Muscle layer of colon (tissue), 2 donors: ENCODE results near the gene CCHCR1.
"Not testable (repeated sequence)": the region's sequence is repeated elsewhere in the genome, so short reads cannot be mapped to it uniquely, and the experiment has no call there.

Experiments
- H3K27ac ChIP-seq: one replicate; pipeline ENCODE4 v1.7.0; 2013; ENCODE audit warnings: low read depth, mild to moderate bottlenecking, low read length, moderate library complexity
- H3K27me3 ChIP-seq, 2 donors: one replicate each; pipeline ENCODE4 v1.7.0; 2013; ENCODE audit warnings: low read length in 2 of 2, mild to moderate bottlenecking in 2 of 2; ENCODE audit not compliant: insufficient read depth in 2 of 2, control insufficient read depth in 1 of 2
- H3K36me3 ChIP-seq: one replicate; pipeline ENCODE4 v1.7.0; 2013; ENCODE audit warnings: mild to moderate bottlenecking, low read length; ENCODE audit not compliant: insufficient read depth
- H3K4me1 ChIP-seq: one replicate; pipeline ENCODE4 v1.7.0; 2013; ENCODE audit warnings: mild to moderate bottlenecking, low read length; ENCODE audit not compliant: insufficient read depth
- H3K4me3 ChIP-seq, 2 donors: one replicate each; pipeline ENCODE4 v1.7.0; 2013; ENCODE audit warnings: low read length in 2 of 2, low read depth in 1 of 2, mild to moderate bottlenecking in 1 of 2, moderate library complexity in 1 of 2
- H3K9ac ChIP-seq: one replicate; pipeline ENCODE4 v1.7.0; 2013; ENCODE audit warnings: low read length
- H3K9me3 ChIP-seq: one replicate; pipeline ENCODE4 v1.7.0; 2013; ENCODE audit warnings: mild to moderate bottlenecking, low read length
- donor health status: abdominal sarcoma.
- donor health status: Adenocarcinoma of cecum.

CCHCR1 gene

DNA sequence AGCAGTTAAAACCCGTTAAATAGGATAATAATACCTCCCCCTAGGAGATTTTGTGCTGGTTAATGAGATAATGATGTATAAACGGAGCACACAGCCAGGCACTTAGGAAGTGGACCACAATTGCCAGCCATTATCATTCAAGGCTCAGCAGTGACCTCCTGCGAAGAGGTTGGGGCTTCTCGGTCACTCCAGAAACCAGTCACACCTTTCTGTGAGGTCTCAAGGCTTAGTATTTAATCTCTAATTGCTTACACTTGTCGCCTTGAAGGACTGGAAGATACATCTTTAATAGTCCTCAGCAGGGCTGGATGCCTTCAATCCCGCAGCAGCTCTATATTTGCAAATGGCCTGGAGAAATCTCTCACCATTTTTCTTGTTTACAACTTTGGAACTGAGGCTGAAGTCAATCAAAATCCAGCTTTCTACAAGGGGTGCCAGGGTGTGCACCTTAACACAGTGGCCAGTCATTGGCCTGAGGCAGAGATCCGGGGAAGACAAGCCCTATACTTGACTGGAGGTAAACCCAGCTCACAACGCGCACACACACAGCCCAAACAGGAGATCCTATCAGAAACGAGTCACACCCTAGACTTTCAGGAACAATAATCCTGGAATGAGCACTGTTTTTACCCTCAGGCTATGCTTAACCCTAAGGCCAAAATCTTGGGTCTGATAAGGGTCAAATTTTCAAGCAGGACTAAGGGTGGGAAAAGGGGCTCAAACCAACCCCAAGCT, 11.7 kb upstream of the CCHCR1 start:
- Histone ChIP-seq H3K36me3 (no peaks in the 10 kb centered on the region), H3K4me3 (no peak overlapping the region), H3K9me3 (no peaks in the 10 kb centered on the region), H3K27me3 (no peaks in the 10 kb centered on the region), H3K27ac (no peak overlapping the region), H3K4me1 (no peaks in the 10 kb centered on the region), H3K9ac (no peak overlapping the region)

DNA sequence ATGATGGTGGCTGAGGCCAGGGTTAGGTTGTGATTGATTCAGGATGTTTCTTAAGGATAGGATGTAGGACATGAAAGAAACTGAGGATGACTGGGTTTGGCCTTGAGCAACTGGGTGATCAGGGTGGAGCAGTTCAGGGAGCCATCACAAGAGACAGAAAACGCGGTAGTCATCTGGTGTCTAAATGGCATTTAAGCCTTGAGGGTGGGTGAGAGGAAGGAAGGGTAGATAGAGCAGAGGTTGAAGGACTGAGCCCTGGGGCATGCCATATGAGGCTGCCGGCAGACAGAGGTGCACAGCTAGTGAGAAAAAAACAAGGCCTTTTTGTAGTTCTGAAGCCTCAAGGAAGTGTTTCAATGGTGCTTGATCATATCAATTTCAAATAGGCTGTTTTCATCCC, 11.0 kb upstream of the CCHCR1 start:
- no peaks in the 10 kb centered on the region for H3K9me3 ChIP-seq
- H3K27me3 ChIP-seq = no peaks in the 10 kb centered on the region
- no peak overlapping the region for H3K4me3 ChIP-seq
- no peaks in the 10 kb centered on the region for H3K36me3 ChIP-seq
- no peak overlapping the region for H3K9ac ChIP-seq
- H3K27ac ChIP-seq = no peak overlapping the region
- H3K4me1 ChIP-seq = no peaks in the 10 kb centered on the region

GRCh38 chr6:31165986-31166385, 8.4 kb upstream of the CCHCR1 start:
- no peaks in the 10 kb centered on the region for H3K27me3 ChIP-seq
- H3K4me3 ChIP-seq = no peak overlapping the region
- no peaks in the 10 kb centered on the region for H3K36me3 ChIP-seq
- no peak overlapping the region for H3K27ac ChIP-seq
- H3K9ac ChIP-seq = no peak overlapping the region
- no peaks in the 10 kb centered on the region for H3K4me1 ChIP-seq
- H3K9me3 ChIP-seq = no peaks in the 10 kb centered on the region

- H3K27ac ChIP-seq, H3K9ac ChIP-seq, H3K4me1 ChIP-seq, H3K4me3 ChIP-seq, H3K27me3 ChIP-seq, H3K9me3 ChIP-seq, H3K36me3 ChIP-seq: not testable (repeated sequence)
These were observed 7.6 kb upstream of the CCHCR1 start for GRCh38 chr6:31165064-31165832.

DNA sequence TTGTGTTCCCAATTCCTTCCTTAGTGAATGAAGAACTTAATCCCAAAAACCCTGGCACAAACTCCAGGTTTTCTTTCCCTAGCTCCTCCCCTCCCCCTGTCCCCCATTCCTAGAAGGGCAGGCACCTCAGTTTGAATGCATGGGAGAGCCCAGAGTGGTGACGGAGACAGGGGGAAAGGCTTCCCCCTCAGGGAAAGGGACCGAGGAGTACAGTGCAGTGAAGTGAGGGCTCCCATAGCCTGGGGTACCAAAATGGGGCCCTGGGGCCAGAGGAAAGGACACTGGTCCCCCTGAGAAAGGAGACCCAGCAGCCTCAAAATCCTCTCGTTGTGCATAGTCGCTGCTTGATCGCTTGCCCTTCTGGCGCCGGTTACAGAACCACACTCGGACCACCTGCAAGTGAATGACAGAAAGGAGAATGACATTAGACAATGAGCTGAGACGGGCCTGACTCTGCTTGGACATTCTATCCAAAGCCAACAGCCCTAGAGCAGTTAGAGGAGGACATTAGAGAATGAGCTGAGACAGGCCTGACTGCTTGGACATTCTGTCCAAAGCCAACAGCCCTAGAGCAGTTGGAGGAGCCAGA, 7.0 kb upstream of the CCHCR1 start:
- not testable (repeated sequence) for H3K9ac ChIP-seq, H3K36me3 ChIP-seq, H3K4me3 ChIP-seq, H3K9me3 ChIP-seq, H3K4me1 ChIP-seq, H3K27me3 ChIP-seq, H3K27ac ChIP-seq

DNA sequence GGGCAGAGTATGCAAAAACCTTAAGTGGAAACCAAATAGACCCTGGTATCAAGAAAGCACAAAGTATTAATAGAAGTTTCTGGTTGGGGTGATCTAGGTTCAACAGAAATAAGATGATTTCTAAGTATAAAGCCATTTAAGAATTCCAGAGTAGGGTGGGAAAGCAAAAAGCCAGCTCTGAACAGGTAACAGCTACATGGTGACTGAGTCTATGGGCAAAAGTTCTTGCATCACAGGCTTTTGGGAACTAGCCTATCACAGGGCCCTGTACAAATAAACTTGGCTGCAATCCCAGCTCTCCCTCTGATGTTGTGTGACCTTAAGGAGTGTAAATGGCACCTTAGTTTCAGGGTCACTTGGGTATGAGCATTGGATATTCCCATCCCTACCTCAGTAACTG, 6.3 kb upstream of the CCHCR1 start:
- H3K27me3 ChIP-seq = no peaks in the 10 kb centered on the region
- H3K9ac ChIP-seq = no peak overlapping the region
- no peaks in the 10 kb centered on the region for H3K36me3 ChIP-seq
- H3K27ac ChIP-seq = no peak overlapping the region
- H3K9me3 ChIP-seq = no peaks in the 10 kb centered on the region
- H3K4me1 ChIP-seq = peaks cover 10% of the 10 kb centered on the region
- H3K4me3 ChIP-seq = no peak overlapping the region

- H3K36me3 ChIP-seq = no peaks in the 10 kb centered on the region
- no peaks in the 10 kb centered on the region for H3K9me3 ChIP-seq
- no peak overlapping the region for H3K27ac ChIP-seq
- no peaks in the 10 kb centered on the region for H3K27me3 ChIP-seq
- peaks cover 12% of the 10 kb centered on the region for H3K4me1 ChIP-seq
- no peak overlapping the region for H3K9ac ChIP-seq
- no peak overlapping the region for H3K4me3 ChIP-seq
These were observed 5.0 kb upstream of the CCHCR1 start for GRCh38 chr6:31162463-31163165.

GRCh38 chr6:31161216-31162126, 3.9 kb upstream of the CCHCR1 start:
- Histone ChIP-seq H3K36me3 (no peaks in the 10 kb centered on the region), H3K27me3 (no peaks in the 10 kb centered on the region)

GRCh38 chr6:31158863-31159855, 1.6 kb upstream of the CCHCR1 start:
- H3K9ac ChIP-seq = peak overlapping the region; percentile 61
- peaks cover 19% of the 10 kb centered on the region for H3K4me1 ChIP-seq
- peak overlapping the region; percentile 67 for H3K27ac ChIP-seq

More at GRCh38 chr6:31161216-31162126, 3.9 kb upstream of the CCHCR1 start:
- no peak overlapping the region for H3K9ac ChIP-seq
- no peak overlapping the region for H3K27ac ChIP-seq
- H3K4me3 ChIP-seq = no peak overlapping the region
- H3K4me1 ChIP-seq = peaks cover 19% of the 10 kb centered on the region
- H3K9me3 ChIP-seq = no peaks in the 10 kb centered on the region

More at GRCh38 chr6:31158863-31159855, 1.6 kb upstream of the CCHCR1 start:
- Histone ChIP-seq H3K27me3 (no peaks in the 10 kb centered on the region), H3K36me3 (peaks cover 17% of the 10 kb centered on the region), H3K4me3 (peak overlapping the region; percentile 48 to 94), H3K9me3 (no peaks in the 10 kb centered on the region)
